HG03045 (cell line): ENCODE data around the gene MGA.

Experiments used
- ATAC-seq: cut with Tn5 transposase; IDR thresholded peaks from one replicate; pipeline ENCODE4 v1.9.1; 2021; ENCODE audit warnings: mild to moderate bottlenecking, moderate library complexity; ENCODE audit not compliant: unreplicated experiment

MGA gene

DNA sequence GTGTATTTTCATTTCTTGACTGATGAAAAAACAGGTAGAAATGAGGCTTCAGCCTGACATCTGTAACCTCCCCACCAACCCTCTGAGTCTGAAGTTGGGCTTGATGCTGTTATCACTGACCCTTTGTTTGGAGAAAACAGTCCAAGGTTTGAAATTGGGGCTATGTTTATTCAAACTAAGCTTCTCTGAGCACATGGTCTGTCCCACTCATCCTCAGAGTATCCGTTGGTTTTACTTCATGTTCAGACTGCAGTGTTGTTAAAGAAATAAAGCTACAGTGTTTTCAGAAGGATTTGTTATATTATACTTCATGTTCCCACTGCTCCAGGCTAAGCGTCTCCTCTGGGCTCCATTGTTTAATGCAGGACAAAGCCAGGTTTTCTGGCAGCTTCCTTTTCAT, 120.1 kb downstream of the MGA start:
- ATAC-seq: no peak

DNA sequence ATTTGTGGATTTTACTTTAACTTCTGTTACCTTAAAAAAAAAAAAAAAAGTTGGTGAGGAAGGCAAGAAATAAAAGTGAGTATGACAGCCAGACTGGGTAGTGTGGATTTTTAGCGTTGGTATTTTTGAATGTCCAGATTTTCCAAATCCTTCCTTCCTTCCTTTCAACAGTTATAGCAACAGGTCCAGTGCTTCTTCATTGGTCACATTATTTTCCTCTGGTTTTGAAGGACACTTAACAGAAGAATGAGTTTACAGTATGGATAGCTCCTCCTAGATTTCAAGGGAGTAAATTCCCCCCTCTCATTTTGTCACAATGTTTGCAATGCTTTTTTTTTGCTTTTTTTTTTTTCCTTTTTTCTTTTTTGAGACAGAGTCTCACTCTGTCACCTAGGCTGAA, 120.5 kb downstream of the MGA start:
- no peak for ATAC-seq

DNA sequence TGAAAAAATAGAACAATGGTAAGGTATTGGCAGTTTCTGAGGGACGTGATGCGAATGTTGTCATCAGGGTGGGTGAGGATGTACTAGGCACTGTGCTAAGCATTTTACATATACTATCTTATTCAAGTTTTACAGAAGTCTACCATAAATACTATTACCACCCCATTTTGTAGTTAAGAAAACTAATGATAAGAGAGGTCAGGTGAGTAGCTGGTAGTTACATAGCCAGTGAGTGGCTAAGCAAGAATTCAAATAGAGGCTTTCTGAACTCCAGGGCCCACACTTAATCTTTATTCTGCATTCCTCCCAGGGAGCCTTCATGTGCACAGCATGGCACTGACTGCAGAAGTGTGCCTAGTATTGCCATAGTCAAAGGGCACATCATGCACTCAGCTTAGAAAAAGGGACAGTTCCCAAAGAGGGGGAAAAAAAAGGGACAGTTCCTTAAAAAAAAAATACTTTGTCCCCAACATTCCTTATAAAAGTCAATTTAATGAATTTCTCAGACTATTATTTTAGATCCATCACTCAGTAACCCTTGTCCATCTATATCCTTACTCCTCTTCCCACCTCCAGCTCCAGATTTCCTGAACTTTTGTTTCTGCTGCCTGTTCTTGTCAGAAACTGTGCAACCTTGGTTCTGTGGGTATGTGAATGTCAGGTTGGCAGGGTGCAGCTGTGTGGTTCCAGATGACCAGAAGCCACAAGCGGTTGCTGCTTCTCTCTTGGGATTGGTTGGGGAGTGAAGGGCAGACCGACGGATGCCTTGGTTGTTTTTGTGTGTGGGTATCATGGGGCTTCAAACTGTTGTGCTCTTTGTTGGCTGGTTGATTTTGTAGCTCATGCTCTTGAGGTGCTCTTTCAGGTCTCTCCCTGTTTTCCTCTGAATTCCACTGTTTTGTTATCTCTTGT, 122.4 kb downstream of the MGA start:
- no peak for ATAC-seq

DNA sequence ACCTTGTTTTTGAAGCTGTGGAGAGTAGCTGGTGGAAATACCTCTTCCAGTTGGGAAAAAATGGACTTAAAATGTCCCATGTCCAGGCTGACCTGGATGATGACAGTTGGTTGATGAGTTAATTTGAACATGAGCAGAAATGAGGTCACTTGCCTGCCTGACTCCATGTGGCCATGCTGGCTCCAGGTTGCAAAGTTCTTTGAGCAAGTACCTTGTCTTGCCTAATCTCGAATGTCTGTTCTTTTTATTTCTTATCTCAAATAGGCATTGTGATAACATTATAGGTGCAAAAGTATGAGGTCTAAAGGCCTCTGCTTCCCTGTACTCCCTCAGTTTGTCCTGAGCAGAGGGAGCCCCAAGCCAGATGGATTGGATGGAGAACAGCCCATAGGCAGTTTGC, 123.1 kb downstream of the MGA start:
- no peak for ATAC-seq

DNA sequence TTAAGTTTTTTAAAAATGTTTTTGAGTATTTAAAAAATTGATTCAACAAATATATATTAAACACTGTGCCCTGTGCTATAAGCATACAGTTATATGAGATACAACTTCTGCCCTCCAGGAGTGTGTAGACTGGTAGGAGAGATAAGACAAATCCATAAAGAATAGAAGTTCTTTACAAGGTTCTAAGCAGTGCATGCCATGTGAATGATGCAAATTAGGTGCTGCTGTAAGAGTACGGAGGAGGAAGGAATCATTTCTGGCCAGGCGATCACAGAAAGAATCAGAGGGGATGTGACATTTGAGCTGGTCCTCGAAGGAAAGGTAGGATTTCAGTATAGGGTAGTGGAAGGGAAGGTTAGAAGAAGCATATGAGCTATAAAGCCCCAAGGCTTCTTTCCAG, 128.1 kb downstream of the MGA start:
- no peak for ATAC-seq

DNA sequence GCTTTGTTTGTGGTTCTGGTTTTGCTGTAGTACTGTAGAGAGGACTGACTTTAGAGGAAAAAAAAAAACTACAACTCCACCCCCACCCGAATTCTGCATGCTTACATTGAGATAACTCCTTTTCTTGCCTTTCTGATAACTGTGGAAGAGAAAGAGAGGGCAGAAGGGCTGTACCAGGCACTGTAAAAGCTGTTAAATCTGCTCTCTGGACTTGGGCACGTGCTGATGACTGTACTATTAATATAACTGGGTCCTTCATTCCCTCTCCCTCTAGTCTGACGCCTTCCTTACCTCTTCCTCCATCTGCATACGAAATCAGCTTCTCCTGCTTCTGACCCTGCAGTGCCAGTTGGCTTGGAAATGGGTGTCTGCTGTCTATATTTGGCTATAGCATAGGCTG, 129.0 kb downstream of the MGA start:
- ATAC-seq: no peak

DNA sequence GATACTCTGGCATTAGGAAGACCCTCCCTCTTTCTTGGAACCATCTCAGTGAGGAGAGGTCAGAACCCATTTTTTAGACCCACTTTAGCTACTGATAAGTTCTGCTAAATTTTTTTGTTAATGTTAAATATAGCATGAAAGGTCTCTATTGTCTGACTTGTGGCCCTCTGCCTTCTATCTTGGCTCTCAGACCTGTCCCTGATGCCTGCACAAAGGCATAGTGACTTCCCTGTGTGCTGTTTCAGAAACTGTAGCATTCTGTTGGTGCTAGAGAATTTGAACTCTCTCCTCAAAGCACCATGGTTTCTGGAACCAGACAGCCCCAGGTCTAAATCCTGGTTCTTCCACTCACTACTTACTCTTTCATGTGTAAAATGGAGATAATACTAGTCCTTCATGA, 129.5 kb downstream of the MGA start:
- ATAC-seq: no peak

DNA sequence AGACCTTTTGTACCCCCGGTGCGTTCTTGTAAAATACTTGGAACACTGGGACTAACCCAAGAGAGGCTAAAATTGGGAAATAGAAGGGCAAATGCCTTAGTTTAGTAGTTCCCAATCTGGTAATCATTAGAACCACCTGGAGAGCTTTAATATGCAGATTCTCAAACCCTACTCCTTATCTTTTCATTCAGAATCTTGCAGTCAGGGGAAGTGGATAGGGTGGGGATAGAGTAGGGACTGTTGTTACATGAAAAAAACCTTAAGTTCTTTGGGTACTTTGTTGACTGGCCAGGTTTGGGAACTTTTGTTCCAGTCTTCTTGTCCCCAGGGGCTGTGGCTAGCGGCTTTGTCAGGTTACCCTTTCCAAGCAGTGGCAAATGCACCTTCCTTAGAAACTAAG, 130.0 kb downstream of the MGA start:
- ATAC-seq: no peak

DNA sequence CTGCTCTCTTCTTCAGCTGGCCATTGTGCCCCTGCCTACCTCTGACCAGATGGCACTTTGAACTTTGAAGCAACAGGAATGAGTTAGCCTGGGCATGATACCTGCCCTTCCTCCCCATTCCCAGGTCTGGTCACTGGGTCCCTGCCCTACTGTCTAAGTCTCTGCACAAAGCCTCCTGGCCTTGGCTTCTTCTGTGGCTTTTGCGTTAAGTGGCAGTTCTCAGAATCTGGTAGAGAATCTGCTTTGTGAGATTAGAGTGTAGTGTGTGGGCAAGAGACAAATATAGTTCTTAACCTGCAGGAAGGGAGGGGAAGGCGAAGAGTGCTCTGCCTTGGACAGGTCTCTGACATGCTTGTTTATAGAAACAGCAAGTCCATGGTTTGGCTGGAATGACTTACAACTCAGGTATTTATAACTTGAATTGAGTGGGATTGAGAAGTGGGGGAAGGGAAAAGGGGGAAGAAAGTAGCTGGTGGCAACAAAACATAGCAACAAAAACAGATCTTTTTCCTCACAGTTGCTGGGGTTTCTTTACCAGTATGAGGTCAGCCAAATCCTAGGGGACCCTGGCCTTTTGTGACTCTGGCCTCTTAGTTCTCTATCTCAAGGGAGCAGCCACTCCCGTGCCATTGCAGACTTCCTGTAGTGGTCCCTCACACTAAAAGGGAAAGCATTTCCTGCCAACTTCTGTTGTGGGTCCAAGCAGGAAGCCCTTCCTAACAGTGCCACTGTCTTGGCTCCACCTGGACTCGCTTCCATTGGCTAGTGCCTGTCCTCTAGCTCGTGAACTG, 130.7 kb downstream of the MGA start:
- no peak for ATAC-seq

DNA sequence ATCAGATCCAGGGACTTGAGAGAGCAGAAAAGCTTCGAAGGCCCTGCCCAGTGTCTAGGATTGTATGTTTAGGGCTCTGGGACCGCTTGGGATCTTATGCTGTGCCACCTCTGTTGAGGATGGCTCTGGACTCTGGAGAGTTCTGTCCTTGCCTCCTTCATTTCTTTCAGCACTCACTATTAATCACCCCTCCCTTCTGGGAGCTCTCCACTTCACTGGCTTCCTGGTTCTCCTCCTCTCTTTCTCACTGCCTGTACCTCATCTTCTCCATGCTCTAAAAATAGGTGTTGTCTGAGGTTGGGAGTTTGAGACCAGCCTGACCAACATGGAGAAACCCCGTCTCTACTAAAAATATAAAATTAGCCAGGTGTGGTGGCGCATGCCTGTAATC, 131.3 kb downstream of the MGA start:
- ATAC-seq: no peak

DNA sequence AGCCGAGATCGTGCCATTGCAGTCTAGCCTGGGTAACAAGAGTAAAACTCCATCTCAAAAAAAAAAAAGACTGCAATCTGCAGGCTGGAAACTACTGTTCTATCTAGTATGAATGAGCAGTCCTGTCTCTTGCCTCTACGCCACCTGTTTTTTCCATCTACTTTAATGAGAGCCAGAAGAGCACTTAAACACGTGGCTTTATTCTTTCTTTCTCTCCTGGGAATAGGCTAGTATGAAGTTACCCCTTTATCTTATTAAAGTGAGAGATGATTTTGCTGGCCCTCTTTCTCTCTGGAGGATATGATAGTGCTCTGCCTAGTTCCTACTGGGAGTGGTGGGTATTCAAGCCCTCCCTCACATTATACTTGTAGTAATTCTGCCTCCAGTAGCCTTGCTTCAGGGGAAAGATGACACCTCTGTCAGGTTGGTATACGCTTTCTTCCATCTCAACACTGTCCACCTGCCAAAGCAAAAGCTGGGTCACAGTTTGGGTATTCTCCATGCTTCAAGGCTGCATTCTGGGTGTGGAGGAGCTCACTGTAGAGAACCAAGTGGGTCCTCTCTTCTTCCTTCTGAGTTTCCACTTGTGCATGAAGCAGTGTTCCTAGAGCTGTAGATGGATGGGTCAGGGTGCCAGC, 131.9 kb downstream of the MGA start:
- ATAC-seq: no peak

DNA sequence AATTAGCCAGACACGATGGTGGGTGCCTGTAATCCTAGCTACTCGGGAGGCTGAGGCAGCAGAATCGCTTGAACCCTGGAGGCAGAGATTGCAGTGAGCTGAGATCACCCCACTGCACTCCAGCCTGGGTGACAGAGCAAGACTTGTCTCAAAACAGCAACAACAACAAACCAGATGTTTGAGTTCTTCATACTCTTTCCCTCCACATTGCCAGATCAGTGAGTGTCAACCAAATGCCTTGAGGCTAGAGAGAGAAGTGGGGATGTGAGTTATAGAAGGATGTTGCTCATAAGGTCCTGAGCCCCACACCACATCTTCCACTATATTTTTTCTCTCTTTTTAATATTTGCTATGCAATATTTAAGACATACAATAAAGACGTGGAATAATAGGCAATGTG, 133.9 kb downstream of the MGA start:
- ATAC-seq: no peak

DNA sequence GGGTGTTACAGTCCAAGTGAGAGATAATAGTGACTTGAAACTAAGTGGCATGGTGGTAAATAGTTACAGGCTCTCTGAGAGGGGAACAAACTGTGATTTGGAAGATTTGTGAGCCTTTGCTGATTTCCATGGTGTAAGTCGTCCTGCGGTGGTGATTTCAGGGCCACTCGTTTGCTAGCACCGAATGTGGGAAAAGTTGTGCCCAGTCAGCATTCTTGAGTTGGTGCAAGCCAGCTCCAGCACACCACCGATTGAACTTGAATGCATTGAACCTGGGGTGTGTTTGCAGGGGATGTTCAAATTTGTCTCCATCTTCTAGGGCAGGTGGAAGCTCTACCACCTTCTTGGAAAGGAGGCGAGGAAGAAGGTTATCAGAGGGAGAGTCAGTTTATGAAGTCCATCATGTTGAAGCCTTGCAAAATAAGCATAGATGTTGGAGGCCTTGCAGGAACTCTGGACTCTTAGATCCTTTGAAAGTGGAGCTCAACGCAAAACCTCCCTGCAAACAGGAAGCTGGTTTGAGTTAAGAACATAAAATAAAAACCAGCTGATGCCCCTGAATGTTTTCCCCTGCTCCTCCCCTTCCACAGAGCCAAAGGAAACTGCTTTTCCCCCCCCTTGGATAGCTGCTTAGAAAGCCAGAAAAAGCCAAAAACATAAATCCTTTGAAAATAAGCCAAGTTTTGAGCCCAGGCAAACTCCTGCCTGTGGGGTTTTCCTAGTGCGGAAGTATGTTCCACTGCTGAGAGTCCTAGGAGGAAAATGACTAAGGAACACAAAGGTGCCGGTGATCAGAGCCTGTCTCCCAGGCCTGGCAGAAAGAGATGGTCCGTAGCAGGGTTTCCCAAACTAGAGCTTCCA, 136.0 kb downstream of the MGA start:
- no peak for ATAC-seq

DNA sequence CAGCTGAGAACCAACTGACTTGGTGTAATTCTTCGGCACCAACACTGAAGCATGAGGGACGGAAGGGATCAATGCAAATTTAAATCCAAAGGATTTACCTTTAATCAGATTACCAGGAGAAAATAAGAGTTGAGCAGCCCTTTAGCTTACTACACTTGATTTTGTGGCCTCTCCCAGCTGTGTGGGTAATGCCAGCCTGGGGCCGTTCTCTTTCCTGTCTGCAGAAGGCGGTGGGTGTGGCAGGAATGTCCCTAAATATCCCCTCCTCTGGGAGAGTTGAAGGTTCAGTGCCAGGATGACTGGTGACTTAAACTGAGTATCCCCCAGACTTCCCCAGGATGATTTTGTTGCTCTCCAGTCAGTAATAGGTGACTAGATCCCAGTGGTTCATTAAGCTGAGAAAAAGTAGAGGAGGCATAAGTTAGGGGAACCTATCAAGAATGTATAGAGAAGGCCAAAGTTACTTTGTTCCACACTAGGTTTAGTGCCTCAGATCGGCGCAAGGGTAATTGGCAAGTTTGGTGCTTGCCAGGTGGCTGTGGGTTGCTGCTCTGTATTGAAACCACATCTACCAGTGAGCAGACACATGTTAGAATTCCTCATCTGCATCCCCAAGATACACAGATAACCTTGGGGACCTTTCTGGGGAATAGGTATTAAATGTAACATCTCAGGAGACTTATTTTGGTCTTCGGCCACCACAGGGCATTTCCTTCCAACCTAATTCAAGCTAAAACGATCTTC, 137.2 kb downstream of the MGA start:
- ATAC-seq: no peak

DNA sequence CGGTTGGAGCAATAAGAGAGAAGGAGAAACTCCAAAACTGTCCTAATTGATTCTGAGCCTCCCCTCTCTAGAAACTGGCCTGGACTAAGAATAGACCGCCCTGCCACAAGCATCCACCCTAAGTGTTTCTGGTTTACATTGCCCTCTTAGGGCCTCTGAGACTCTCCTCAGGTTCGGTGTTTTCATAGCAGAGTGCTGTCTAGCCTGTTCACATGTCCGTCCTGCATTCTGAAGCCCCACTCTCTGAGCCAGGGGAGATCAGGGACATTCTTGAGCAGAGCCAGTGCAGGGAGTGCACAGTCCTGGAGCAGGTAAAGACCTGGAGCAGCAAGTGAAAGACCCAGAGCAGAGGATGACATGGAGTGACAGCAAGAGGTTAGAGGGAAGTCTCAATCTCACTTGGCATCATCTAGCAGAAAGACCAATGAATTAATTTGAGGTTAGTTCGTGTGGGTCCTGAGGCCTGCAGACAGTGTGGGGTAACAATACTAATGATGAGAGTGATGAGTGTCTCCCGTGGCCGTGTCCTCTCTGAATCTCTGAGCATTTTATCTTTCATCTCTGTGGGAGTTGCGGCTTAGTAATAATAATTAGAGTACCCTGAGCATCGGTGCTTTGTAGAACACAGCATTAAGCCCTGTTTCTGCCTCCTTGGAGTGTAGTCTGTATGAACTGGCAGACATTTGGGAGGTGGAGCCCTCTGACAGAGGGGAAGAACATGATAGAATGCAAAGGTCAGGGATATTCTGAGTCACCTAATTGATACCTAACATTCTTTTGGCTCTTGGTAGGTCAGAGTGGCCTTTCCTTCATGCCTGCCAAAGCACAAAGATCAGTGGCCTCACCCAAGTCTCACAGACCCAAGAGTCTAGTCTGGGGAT, 138.6 kb downstream of the MGA start:
- ATAC-seq: no peak

DNA sequence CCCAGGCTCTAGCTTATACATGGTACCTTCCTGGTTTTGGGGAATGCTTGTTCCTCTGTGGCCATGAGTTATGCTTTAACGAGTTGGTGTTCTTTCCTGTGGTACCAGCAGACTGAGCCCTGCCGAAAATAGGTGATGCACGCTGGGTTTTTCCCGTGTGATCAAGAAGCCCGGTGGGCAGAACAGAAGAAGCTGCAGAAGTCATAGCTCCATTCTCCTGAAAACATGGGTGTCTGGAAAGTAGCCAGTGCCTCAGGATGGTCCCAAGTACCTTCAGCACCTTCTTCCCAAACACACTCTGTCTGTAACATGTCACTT, 139.2 kb downstream of the MGA start:
- no peak for ATAC-seq

DNA sequence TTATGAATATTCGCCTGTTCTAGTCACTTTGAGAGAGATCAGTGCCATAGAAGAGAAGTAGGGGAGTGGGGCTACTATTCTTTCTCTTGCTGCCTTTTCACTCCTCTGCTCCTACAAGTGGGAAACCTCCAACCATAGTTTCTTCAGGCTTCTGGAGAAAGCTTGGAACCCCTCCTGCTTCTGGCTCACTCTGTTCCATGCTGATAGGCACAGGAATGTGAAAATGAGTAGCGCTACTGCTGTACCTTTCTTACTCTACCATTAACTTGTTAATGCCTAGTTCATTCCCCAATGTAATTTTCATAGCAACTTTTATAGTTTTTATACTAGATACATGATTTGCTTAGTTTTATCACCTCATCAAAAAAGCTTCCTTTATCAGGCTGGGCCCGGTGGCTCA, 141.0 kb downstream of the MGA start:
- no peak for ATAC-seq

DNA sequence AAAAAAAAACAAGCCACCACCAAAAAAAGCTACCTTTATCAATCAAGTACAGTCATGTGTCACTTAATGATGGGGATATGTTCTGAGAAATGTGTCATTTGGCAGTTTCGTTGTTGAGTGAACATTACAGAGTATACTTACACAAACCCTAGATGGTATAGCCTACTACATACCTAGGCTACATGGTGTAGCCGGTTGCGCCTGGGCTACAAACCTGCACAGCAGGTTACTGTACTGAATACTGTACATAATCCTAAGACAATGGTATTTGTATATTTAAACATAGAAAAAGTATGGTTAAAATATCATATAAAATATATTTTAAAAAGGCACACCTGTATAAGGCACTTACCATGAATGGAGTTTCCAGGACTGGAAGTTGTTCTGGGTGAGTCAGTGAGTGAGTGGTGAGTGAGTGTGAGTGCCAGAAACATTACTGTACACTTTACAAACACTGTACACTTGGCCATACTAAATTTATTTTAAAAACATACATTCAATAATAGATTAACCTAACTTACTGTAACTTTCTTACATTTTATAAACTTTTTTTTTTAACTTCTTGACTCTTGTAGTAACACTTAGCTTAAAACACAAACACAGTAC, 141.7 kb downstream of the MGA start:
- ATAC-seq: no peak

DNA sequence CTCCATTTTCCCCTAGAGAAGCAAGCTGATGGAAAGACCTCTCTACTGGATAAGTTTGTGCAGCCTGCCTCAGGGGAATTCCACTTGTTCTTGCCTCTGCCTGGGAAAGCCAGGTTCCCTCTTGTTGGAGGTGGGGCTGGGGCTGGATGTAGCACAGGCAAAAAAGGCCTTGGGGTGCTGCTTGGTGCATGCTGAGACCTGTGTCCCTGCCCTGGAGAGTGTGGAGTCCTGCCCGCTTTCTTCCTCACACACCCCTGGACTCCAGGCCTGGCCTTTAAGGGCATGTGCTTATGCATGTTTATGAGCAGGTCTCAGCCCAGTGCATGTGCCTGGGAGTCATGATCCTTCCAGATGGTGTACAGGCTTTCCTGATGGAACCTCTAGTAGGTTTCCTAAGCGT, 144.2 kb downstream of the MGA start:
- no peak for ATAC-seq
